NCI-H748 (cell line): ENCODE results near the gene BTLA.
A peak's percentile ranks its signal among the peaks of the same experiment; 100 is the strongest.
"Not testable (repeated sequence)": the region's sequence is repeated elsewhere in the genome, so short reads cannot be mapped to it uniquely, and the experiment has no call there.

Experiments
- DNase-seq: peaks from one replicate; lab custom pipeline; 2025; ENCODE audit not compliant: unreplicated experiment; lab: John Stamatoyannopoulos, UW

Gene BTLA, protein sequence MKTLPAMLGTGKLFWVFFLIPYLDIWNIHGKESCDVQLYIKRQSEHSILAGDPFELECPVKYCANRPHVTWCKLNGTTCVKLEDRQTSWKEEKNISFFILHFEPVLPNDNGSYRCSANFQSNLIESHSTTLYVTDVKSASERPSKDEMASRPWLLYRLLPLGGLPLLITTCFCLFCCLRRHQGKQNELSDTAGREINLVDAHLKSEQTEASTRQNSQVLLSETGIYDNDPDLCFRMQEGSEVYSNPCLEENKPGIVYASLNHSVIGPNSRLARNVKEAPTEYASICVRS

DNA sequence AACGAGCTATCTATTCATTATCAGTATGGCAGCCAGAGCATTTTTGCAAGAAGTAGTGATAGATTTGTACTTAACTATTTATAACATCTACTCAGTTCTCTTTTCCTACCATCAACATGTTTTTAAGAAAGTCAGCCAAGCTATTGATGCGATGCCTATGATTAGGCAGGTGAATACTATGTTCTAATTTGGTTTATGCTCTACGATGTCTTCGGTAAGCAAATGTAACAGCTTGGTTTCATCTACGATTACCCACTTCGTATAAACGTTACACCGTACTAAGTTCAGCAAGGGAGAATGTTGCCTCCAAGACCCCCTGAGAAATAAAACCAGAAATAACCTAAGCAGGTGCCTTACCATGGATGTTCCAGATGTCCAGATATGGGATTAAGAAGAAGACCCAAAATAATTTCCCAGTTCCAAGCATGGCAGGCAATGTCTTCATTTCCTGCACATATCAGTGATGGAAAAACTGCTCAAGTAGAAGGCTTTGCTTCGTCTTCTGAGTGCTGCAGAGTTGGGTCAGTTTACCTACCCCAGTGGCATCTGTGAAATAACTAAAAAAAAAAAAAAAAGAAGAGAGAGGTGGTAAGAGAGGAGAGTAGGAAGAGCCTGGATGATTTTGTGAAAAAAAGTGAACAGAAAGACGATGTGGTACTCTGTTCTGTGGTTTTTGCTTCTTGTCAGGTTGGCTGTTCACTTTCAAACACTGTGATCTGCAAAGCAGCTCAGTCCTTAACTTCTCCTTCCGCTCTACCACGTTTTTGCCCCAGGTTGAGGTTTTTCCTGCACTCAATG lies at the start of gene BTLA:
Gene BTLA (minus strand): TSS at position 559 of the 798 bp plus-strand sequence. CDS start 114 bp downstream, at position 445.
- DNase-seq, result no peak

DNA sequence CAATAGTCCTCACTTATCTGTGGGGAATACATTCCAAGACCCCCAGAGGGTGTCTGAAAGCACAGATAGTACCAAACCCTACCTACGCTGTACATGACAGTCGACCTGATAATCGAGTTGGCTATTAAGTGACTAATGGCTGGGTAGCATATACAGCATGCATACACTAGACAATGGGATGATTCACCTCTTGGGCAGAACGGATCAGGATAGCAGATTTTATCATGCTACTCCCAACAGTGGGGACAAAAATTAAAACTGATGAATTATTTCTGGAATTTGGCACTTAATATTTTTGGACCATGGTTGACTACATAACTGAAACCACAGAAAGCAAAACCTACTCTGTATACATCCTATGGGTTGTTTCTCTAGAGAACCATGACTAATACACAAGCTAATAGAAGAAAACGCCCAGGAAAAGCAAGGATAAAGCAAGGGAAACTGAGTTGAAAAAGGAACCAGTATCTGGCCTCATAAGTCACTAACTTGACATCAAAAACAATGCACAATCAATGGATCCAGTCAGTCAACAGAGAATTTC lies 47.0 kb upstream of the BTLA start:
- DNase-seq, result no peak

DNA sequence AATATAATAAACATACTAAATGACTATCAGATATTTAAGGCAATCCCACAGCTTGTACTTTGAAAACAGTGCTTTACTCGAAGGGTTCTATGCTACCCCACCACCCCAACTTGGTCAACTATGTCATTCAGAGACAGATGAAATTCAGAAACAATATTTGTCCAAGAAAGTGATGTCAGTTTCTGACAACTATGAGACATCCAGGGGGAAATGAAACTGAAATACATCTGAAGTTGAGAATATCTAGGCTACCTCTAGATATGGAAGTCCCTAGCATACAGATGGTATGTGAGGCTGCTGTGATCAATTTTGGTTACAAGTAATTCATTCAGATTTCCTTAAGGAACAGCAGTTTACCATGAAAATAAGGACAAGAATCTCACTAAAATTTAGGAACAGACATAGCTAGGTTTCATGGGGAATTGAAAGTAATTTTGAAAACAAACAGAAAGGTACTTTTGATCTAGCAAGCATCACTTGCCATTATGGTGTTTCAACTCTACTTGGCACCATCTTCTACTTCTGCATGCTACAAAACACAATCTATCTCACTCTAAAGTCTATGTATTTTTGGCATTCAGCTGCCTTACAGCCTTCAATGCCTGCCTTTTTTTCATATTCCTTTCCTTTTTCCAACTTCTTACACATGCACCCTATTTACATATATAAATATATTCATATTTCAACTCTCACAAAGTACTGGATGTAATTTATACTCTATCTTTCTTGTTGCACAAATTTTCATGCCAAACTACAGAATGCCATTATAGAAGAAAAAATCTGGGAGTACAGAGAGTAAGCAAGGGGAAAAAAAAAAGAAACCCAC lies 40.8 kb upstream of the BTLA start:
- no peak for DNase-seq

DNA sequence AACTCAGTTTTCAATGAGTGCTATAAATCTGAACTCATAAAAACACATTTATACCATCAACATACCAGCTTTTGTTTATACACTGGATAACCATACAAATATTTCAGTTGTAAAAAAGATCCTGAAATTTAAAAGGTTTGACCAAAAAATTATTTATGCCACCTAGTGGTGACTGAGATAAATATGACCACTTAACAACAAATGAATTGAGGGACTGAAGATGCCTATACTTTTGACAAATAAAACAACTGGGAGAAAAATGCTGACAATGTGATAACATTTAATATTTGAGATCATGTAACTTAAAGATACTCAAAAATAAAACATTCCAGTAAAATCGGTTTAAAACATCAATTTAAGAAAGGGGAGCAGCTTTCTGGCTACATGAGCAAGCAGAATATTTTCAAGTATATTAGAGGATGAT lies 32.1 kb upstream of the BTLA start:
- peak; percentile 19 for DNase-seq

DNA sequence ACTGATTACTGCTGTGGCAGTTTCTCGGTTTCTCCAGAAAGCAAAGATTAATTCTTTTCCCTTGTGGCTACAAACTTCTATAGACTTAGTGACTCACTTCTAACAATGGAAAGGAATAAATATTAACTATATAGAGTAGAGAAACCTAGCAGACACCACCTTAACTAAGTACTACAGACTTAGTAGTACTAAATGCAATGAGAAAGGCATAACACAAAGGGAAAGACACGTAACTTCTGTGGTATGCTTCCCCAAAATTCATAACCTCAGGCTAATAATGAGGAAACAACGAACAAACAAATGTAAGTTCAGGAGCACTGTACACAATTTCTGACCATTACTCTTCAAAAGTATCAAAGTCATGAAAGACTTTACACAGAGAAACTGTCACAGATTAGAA lies 31.3 kb upstream of the BTLA start:
- DNase-seq, result no peak

DNA sequence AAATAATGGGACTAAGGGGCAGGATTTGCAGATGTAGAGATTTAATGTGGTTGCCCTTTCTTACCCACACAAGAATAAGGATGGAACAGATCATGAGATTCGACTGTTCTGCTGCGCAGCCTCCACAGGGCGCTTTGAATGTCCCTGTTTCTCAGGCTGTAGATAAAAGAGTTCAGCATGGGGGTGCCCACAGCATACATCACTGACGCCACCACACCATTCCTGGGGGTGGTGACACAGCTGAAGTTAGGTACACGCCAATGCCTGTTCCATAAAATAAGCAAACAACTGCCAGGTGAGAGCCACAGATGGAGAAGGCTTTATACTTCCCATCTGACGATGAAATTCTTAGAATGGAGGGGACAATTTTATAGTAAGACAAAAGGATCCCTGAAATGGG lies 24.9 kb upstream of the BTLA start:
- DNase-seq, result not testable (repeated sequence)

DNA sequence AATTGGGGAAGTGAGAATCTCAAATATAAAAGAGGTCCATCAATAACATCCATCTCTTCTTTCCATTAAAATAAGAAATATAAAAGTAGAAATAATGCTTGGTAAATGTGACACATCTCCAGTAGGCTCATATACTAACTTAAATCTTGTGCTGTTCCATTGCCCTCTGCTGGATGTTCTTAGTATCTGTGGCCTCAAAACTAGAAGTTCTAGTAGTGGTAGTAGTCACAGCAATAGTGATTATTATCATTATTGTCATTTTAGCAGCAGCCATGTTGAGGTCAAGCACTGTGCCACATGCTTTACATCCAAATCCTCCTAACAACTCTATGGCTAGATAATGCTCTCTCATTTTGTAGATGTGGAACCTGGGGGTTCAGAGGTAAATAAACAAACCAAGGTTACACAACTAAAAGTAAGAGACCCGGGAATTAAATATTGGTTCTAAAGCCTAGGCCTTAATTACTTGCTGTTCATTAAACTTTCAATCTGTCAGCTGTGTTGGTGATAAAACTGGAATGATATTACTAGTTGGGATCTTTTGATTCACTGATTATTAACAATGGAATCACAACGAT lies 20.2 kb upstream of the BTLA start:
- peak; percentile 48 for DNase-seq

DNA sequence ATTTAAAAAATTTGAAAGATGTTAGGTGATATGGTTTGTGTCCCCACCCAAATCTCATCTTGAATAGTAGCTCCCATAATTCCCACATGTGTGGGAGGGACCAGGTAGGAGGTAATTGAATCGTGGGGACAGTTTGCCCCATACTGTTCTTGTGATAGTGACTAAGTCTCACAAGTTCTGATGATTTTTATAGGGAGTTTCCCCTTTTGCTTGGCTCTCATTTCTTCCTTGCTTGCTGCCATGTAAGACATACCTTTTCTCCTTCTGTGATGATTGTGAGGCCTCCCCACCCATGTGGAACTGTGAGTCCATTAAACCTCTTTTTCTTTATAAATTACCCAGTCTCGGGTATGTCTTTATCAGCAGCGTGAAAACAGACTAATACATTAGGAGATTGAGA lies 19.7 kb upstream of the BTLA start:
- not testable (repeated sequence) for DNase-seq

DNA sequence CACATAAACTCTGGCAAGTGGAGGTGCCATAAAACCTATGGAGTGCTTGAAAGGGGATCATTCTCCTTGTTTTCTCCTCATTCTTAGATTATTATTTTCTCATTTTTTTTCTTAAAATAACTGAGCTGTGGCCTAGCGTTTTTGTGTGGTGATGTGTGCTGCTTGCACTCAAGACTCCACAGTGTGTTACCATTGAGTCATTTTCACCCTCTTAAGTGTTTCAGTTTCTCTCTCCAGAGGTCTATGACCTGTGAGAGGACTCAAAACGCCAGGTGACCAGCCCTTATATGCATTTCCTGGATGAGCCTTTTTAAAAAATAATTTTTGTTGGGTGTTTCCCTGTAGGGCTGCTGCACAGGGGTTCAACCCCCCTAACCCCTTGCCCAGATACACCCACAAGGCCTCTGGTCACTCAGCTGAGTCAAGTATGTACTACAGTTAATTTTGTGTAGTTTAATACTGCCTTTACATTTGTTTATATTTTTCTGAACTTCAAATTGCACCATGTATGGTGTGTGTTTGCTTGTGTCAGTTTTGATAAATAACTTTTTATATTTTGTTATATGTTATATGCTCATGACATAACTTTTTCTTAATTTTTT lies 15.4 kb upstream of the BTLA start:
- DNase-seq, result no peak

DNA sequence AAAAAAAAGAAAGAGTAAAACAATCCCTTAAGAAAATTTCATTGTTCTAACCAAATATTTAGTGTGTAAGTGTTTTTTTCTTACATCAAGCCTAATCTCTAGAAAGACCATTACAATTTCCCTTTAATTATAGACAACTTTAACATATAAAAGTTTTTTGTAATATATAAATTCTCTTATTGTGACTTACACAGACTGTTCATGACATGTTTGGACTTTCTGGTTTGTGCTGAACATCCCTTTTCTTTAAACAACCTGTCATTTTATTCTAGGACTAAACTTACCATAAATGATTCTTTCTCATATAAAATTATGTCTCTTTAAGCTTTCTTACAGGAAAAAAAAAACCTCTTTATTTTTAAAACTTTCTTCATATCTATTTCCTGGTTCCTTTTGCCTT lies 13.0 kb upstream of the BTLA start:
- DNase-seq, result no peak

DNA sequence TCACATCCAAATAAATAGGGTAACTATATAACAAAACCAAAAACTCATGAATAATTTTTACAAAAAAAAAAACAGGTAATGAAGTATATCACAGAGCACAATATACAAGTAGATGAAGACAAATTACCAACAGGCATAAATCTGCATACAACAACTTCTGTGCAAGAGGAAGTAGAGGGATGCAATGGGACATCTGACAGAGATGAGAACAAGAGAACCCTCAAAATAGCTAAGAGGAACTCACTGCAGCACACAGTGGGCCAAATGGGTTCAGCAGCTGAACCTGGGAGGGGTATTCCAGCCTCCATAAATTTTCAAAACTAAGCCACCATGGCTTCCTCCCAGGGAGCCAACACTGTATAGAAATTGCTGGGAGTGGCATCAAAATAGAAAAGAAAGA lies 9.6 kb upstream of the BTLA start:
- no peak for DNase-seq

DNA sequence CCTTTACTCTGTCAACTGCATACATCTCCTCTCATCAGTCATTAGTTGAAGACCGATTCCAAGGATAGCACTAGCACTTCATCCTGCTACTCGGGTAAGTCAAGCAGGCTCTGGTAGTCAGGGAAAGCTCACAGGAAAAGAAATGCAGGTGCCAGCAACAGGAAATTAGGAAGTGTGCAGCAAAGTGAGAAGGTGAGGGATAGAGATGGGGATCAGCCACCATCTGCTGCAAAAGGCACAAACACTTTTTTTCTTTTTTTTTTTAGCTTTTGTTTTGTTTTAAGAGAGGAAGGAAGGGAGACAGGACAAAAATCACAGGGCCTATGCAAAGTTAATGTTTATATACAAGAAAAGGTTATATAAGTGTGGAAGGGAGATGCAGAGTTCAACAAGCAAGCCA lies 9.0 kb upstream of the BTLA start:
- DNase-seq, result no peak

DNA sequence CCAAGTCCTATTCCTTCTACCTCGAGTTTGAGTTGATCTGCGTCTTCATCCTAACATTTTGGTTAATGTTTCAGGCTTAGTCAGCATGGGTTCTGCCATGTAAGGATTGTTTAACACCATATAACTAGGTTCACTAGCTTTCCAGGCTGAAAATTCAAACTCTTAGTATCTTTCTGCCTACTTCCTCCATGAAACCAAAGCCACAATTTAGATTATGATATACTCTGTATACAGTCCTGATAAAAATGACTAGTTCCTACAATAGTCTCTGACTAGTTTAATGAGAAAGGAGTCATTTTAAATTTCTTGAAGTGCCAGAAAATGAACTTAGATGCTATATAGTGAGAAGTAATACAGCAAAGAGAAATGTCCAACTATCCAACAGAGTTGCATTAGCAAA lies 6.6 kb upstream of the BTLA start:
- DNase-seq, result no peak

DNA sequence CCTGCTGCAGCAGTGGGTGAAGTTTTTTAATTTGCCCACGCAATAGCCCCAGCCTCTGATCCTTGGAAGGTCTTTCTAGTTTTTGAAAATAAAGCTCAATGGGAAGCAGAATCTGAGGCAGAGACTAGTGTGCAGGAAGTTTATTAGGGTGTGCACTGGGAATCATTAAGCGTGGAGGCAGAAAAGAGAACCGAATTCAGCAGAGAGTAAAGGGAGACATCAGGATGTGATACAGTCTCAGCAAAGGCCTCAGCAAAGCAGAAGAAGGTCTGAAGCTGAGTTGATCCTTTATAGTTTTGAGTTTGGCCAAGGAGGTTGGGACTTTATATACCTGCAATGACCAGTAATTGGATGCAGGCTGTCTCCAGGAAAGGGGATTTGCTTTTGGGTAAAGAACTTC lies 4.9 kb upstream of the BTLA start:
- no peak for DNase-seq

DNA sequence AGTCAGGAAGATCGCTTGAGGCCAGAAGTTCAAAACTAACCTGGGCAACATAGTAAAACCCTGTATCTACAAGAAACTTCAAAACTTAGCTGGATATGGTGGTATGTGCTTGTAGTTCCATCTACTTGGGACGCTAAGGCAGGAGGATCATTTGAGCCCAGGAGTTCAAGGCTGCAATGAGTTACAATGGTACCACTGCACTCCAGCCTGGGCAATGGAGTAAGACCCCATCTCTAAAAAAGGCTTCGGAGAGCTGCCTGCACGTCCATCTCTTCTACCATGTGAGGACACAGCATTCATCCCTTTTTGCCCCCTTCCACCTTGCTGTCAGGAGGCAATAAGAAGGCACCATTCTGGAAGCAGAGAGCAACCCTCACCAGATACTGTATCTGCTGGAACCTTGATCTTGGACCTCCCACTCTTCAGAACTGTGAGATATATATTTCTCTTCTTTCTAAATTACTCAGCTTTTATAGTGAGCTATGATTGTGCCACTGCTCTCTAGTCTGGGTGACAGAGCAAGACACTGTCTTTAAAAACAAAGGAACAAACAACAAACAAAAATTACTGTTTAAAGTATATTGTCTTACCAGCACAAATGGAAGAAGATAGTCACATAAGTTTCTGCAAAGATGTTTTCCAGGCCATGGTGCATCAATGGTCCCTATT lies 4.2 kb upstream of the BTLA start:
- no peak for DNase-seq

DNA sequence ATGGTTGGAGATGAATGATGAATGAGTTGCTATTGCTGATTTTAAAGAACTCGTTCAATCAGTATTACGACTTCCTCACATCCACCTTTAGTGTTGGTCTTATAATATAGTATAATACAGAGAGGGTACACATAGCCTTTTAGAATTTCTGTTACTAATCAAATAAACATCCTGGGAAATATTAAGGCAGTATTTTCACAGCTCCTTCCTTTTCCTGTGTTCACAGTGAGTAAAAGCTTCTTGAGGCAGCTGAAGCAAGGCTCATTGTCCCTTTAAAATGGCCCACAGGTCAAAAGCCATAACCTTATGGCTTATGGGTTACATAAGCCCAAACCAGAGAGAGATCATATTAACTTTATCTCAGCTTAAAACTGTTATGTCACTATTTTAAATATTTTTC lies 1.3 kb upstream of the BTLA start:
- no peak for DNase-seq

DNA sequence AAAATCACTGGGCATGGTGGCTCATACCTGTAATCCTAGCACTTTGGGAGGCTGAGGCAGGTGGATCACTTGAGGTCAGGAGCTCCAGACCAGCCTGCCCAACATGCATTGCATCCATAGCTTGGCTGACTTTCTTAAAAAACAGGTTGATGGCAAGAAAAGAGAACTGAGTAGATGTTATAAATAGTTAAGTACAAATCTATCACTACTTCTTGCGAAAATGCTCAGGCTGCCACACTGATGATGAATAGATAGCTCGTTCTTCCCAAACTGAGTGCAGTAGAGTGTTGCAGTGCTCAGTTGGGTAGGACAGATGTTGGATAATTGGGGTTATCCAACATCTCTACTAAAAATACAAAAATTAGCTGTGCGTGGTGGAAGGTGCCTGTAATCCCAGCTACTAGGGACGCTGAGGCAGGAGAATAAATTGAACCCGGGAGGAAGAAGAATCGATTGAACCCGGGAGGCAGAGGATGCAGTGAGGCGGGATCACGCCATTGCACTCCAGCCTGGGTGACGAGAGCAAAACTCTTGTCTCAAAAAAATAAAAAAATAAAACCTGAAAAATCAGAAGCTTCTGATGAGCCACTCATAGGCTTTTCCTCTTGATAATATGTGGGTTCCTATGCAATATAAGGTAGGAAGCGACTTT lies 1.2 kb downstream of the BTLA start:
- no peak for DNase-seq

DNA sequence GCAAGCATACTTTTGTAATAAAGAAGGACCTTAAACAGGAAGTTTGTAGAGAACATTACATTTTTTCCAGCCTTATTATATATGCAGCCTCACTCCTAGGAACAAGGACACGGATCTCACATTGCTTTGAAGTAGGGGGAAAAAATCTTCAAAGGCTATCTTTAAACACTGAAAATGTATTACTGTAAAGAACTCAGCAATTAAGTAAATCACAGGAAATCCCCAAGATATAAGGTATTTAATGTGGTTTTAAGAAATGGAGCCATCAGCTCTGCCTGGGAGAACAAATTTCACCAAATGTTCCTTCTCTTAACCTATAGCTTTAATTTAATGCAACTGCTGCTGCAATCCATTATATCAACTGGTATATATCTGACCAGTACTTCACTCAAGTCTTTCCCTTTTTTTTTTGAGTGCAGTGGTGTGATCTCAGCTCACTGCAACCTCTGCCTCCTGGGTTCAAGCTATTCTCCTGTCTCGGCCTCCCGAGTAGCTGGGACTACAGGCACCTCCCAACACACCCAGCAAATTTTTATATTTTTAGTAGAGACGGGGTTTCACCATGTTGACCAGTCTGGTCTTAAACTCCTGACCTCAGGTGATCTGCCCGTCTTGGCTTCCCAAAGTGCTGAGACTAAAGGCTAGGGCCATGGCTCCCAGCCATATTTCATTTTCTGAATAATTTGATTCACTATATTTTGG lies 2.8 kb downstream of the BTLA start:
- no peak for DNase-seq

DNA sequence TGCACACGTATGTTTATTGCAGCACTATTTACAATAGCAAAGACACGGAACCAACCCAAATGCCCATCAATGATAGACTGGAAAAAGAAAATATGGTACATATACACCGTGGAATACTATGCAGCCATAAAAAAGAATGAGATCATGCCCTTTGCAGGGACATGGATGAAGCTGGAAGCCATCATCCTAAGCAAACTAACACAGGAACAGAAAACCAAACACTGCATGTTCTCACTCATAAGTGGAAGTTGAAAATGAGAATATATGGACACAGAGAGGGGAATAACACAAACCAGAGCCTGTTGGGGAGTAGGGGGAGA lies 4.9 kb downstream of the BTLA start:
- DNase-seq, result not testable (repeated sequence)
